Neural crest cell (in vitro differentiated cells): ENCODE data around the gene HDDC2. TPM values are rescaled to one million over a fixed set of nuclear protein-coding genes. Genes with fewer than 3 reads are reported as not detected.

Experiments used
- DNase-seq: peaks from one replicate; pipeline ENCODE4 v3.0.0; 2021; ENCODE audit warnings: low read depth, mixed read lengths, low spot score
- H3K27ac Mint-ChIP-seq: one replicate; pipeline ENCODE4 v1.8.0; 2021; ENCODE audit warnings: mild to moderate bottlenecking, mixed read lengths; ENCODE audit not compliant: unreplicated experiment
- H3K27me3 Mint-ChIP-seq: 2 replicates; pipeline ENCODE4 v1.8.0; 2021; ENCODE audit warnings: low read depth, mild to moderate bottlenecking, mixed read lengths
- H3K36me3 Mint-ChIP-seq: 2 replicates; pipeline ENCODE4 v1.8.0; 2021; ENCODE audit warnings: low read depth, mild to moderate bottlenecking, mixed read lengths
- H3K4me1 Mint-ChIP-seq: 2 replicates; pipeline ENCODE4 v1.8.0; 2021; ENCODE audit warnings: mixed read lengths
- H3K4me3 Mint-ChIP-seq: one replicate; pipeline ENCODE4 v1.8.0; 2021; ENCODE audit warnings: mild to moderate bottlenecking, mixed read lengths
- H3K9me3 Mint-ChIP-seq: 2 replicates; pipeline ENCODE4 v1.8.0; 2021; ENCODE audit warnings: mixed read lengths
- total RNA-seq: library from RNA; stranded (reverse); gene quantifications from 2 replicates; pipeline ENCODE4 v1.2.1, GENCODE V29; 2021
- TF ChIP-seq, protein P1 (sequence below): fragments of 200-600 bp; sonication (generic); conservative IDR thresholded peaks from 2 replicates; pipeline ENCODE4 v1.5.0; 2021; ENCODE audit warnings: antibody characterized with exemption, mild to moderate bottlenecking

Gene HDDC2
- total RNA-seq, 1 donor from 2014 or later = 103 TPM

GRCh38 chr6:125340175-125340835, 38.5 kb upstream of the HDDC2 start:
- Mint-ChIP-seq H3K4me3 (no peak overlapping the region), H3K4me1 (peaks cover 3% of the 10 kb centered on the region), H3K27me3 (peaks cover 16% of the 10 kb centered on the region), H3K9me3 (peaks cover 5% of the 10 kb centered on the region), H3K36me3 (peaks cover 2% of the 10 kb centered on the region), H3K27ac (no peak overlapping the region)
- TF ChIP-seq, protein P1, sequence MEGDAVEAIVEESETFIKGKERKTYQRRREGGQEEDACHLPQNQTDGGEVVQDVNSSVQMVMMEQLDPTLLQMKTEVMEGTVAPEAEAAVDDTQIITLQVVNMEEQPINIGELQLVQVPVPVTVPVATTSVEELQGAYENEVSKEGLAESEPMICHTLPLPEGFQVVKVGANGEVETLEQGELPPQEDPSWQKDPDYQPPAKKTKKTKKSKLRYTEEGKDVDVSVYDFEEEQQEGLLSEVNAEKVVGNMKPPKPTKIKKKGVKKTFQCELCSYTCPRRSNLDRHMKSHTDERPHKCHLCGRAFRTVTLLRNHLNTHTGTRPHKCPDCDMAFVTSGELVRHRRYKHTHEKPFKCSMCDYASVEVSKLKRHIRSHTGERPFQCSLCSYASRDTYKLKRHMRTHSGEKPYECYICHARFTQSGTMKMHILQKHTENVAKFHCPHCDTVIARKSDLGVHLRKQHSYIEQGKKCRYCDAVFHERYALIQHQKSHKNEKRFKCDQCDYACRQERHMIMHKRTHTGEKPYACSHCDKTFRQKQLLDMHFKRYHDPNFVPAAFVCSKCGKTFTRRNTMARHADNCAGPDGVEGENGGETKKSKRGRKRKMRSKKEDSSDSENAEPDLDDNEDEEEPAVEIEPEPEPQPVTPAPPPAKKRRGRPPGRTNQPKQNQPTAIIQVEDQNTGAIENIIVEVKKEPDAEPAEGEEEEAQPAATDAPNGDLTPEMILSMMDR = no peak
- no peak for DNase-seq

DNA sequence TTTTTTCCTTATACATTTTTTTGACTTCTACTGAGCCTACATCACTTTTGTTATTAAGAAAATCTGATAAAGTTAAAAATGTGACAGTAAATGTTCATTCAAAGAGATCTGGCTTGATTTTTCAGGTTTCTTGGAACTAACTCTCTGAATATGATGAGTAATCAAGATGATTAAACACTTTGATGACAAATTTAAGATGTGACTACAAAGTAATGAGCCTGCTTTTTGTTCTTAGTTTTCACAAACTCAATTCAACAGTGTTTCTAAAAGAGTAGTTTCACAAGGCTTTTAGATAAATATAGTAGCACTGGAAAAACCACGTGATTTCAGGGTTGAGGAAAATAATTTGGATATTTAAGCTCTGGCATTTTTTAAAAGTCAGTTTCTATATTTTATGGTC, 37.9 kb upstream of the HDDC2 start:
- no peak overlapping the region for H3K27ac Mint-ChIP-seq
- H3K4me1 Mint-ChIP-seq = peaks cover 3% of the 10 kb centered on the region
- TF ChIP-seq, protein P1 = no peak
- peaks cover 16% of the 10 kb centered on the region for H3K27me3 Mint-ChIP-seq
- no peak overlapping the region for H3K4me3 Mint-ChIP-seq
- DNase-seq = no peak
- H3K9me3 Mint-ChIP-seq = peaks cover 6% of the 10 kb centered on the region
- H3K36me3 Mint-ChIP-seq = peaks cover 3% of the 10 kb centered on the region

DNA sequence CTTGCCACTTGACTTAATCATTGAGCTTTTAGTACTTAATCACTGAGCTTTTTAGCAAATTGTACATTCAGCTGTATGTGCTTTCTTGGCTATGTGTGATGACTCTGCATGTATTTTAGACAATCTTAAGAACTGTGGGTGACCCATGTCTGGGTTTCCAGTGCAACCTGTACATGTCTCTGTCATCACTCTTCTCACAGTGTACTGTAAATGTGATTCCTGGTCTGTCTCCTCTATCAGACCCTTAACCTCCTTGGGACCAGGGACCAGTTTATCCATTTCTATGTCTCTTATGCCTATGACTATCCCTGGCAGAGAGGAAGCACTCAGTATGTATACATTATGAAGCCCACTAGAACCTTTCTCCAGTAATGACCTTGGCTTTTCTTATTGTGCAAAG, 36.6 kb upstream of the HDDC2 start:
- Mint-ChIP-seq H3K27me3 (peaks cover 16% of the 10 kb centered on the region), H3K9me3 (peaks cover 6% of the 10 kb centered on the region), H3K27ac (no peak overlapping the region), H3K36me3 (peaks cover 3% of the 10 kb centered on the region), H3K4me1 (peaks cover 3% of the 10 kb centered on the region), H3K4me3 (no peak overlapping the region)
- DNase-seq = no peak
- TF ChIP-seq, protein P1 = no peak

DNA sequence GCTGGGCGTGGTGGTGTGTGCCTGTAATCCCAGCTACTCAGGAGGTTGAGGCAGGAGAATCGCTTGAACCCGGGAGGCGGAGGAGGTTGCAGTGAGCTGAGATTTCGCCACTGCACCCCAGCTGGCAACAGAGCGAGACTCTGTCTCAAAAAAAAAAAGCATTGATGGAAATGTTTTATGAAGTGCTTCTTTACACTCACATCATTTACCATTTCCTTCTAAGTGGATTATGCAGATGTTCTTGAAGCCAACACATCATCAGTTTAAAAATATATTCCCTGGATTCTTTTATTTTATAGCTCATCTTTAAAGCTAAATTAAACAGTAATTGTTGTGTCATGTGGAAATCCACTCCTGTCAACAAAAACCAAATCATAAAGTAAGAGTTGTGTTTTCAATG, 35.9 kb upstream of the HDDC2 start:
- TF ChIP-seq, protein P1 = no peak
- Mint-ChIP-seq H3K27ac (no peak overlapping the region), H3K4me3 (no peak overlapping the region), H3K9me3 (peaks cover 6% of the 10 kb centered on the region), H3K27me3 (peaks cover 21% of the 10 kb centered on the region), H3K4me1 (peaks cover 3% of the 10 kb centered on the region), H3K36me3 (peaks cover 6% of the 10 kb centered on the region)
- DNase-seq = no peak

GRCh38 chr6:125332664-125333063, 30.9 kb upstream of the HDDC2 start:
- peaks cover 53% of the 10 kb centered on the region for H3K27me3 Mint-ChIP-seq

More at GRCh38 chr6:125332664-125333063, 30.9 kb upstream of the HDDC2 start:
- TF ChIP-seq, protein P1 = no peak
- H3K4me3 Mint-ChIP-seq = no peak overlapping the region
- no peak for DNase-seq
- H3K4me1 Mint-ChIP-seq = no peaks in the 10 kb centered on the region
- peaks cover 4% of the 10 kb centered on the region for H3K9me3 Mint-ChIP-seq
- H3K27ac Mint-ChIP-seq = no peak overlapping the region
- peaks cover 6% of the 10 kb centered on the region for H3K36me3 Mint-ChIP-seq
